ENCODE results near the gene WWOX.

Gene WWOX

GRCh38 chr16:78759596-78759995 is 660.1 kb downstream of the WWOX start:
- H3K4me3 ChIP-seq (IDR thresholded peaks at IDR 0.05; ENCODE audit: insufficient read depth, low read depth, low read length): no peak overlapping the region
- no peaks in the 10 kb centered on the region for H3K79me2 ChIP-seq (ENCODE audit: insufficient read depth, low read depth)
- H3K9ac ChIP-seq: no peak overlapping the region
- H3K27me3 ChIP-seq (ENCODE audit: insufficient read depth, low read depth): no peaks in the 10 kb centered on the region
- no peaks in the 10 kb centered on the region for H4K20me1 ChIP-seq (ENCODE audit: insufficient read depth)
- no peaks in the 10 kb centered on the region for H3K36me3 ChIP-seq (ENCODE audit: insufficient read depth)
- no peak overlapping the region for H3K4me2 ChIP-seq
- no peak overlapping the region for H2AFZ ChIP-seq (ENCODE audit: low read depth)
- no peaks in the 10 kb centered on the region for H3K4me1 ChIP-seq (ENCODE audit: low read depth, poor library complexity, severe bottlenecking)
- no peak for TF ChIP-seq CTCF (conservative IDR thresholded peaks at IDR 0.05; ENCODE audit: low read depth, low read length)
- H3K27ac ChIP-seq: no peak overlapping the region

GRCh38 chr16:78760611-78761010 is 661.2 kb downstream of the WWOX start:
- Histone ChIP-seq H3K4me1 (ENCODE audit: low read depth, poor library complexity, severe bottlenecking) (no peaks in the 10 kb centered on the region), H3K4me2 (no peak overlapping the region), H3K27ac (no peak overlapping the region), H2AFZ (ENCODE audit: low read depth) (no peak overlapping the region), H3K36me3 (ENCODE audit: insufficient read depth) (no peaks in the 10 kb centered on the region), H3K79me2 (ENCODE audit: insufficient read depth, low read depth) (no peaks in the 10 kb centered on the region), H3K4me3 (IDR thresholded peaks at IDR 0.05; ENCODE audit: insufficient read depth, low read depth, low read length) (no peak overlapping the region), H4K20me1 (ENCODE audit: insufficient read depth) (no peaks in the 10 kb centered on the region), H3K27me3 (ENCODE audit: insufficient read depth, low read depth) (no peaks in the 10 kb centered on the region), H3K9ac (no peak overlapping the region)
- no peak for TF ChIP-seq CTCF (conservative IDR thresholded peaks at IDR 0.05; ENCODE audit: low read depth, low read length)

GRCh38 chr16:78761427-78761826 is 662.0 kb downstream of the WWOX start:
- no peak overlapping the region for H3K9ac ChIP-seq
- H3K36me3 ChIP-seq (ENCODE audit: insufficient read depth): no peaks in the 10 kb centered on the region
- no peaks in the 10 kb centered on the region for H3K4me1 ChIP-seq (ENCODE audit: low read depth, poor library complexity, severe bottlenecking)
- H3K4me2 ChIP-seq: no peak overlapping the region
- no peak overlapping the region for H3K27ac ChIP-seq
- H2AFZ ChIP-seq (ENCODE audit: low read depth): no peak overlapping the region
- no peak for TF ChIP-seq CTCF (conservative IDR thresholded peaks at IDR 0.05; ENCODE audit: low read depth, low read length)
- no peaks in the 10 kb centered on the region for H4K20me1 ChIP-seq (ENCODE audit: insufficient read depth)
- no peaks in the 10 kb centered on the region for H3K27me3 ChIP-seq (ENCODE audit: insufficient read depth, low read depth)
- H3K79me2 ChIP-seq (ENCODE audit: insufficient read depth, low read depth): no peaks in the 10 kb centered on the region
- H3K4me3 ChIP-seq (IDR thresholded peaks at IDR 0.05; ENCODE audit: insufficient read depth, low read depth, low read length): no peak overlapping the region

GRCh38 chr16:78762222-78762621 is 662.8 kb downstream of the WWOX start:
- Histone ChIP-seq H3K27me3 (ENCODE audit: insufficient read depth, low read depth) (no peaks in the 10 kb centered on the region), H3K4me1 (ENCODE audit: low read depth, poor library complexity, severe bottlenecking) (no peaks in the 10 kb centered on the region), H3K4me3 (IDR thresholded peaks at IDR 0.05; ENCODE audit: insufficient read depth, low read depth, low read length) (no peak overlapping the region), H3K4me2 (no peak overlapping the region), H2AFZ (ENCODE audit: low read depth) (no peak overlapping the region), H4K20me1 (ENCODE audit: insufficient read depth) (no peaks in the 10 kb centered on the region), H3K36me3 (ENCODE audit: insufficient read depth) (no peaks in the 10 kb centered on the region), H3K9ac (no peak overlapping the region), H3K79me2 (ENCODE audit: insufficient read depth, low read depth) (no peaks in the 10 kb centered on the region), H3K27ac (no peak overlapping the region)
- no peak for TF ChIP-seq CTCF (conservative IDR thresholded peaks at IDR 0.05; ENCODE audit: low read depth, low read length)

Data from KMS-11 (cell line).